Measurements from ENCODE around the gene PUS7L.

PUS7L gene

GRCh38 chr12:43758728-43759563, at the start of gene PUS7L, which contains the start of gene IRAK4:
Gene PUS7L (minus strand): TSS chr12:43758790. CDS start chr12:43755245, 3,545 bp downstream.
Gene IRAK4 (plus strand): TSS chr12:43758951. CDS start chr12:43768112, 9,161 bp downstream.
- H3K4me3 ChIP-seq = peak within 1 kb of the TSS; percentile 83
- H3K9ac ChIP-seq = peak within 1 kb of the TSS; percentile 86
- peaks cover 15% of the 10 kb centered on the region for H3K36me3 ChIP-seq
- H3K9me3 ChIP-seq = no peaks in the 10 kb centered on the region
- H3K4me2 ChIP-seq = peak within 1 kb of the TSS; percentile 86
- H3K4me1 ChIP-seq = peaks cover 43% of the 10 kb centered on the region
- no peaks in the 10 kb centered on the region for H3K27me3 ChIP-seq
- peak within 1 kb of the TSS; percentile 81 for H3K27ac ChIP-seq
- peaks cover 10% of the 10 kb centered on the region; the same call in 1 of the 2 replicates for H4K20me1 ChIP-seq
- TF ChIP-seq Cebpa-rat (IDR thresholded peaks at IDR 0.05) = no peak

- no peak for TF ChIP-seq Cebpa-rat (IDR thresholded peaks at IDR 0.05)
- Histone ChIP-seq H3K36me3 (peaks cover 5% of the 10 kb centered on the region; the same call in 1 of the 2 replicates), H3K4me1 (peaks cover 24% of the 10 kb centered on the region), H3K27ac (no peak overlapping the region), H3K9ac (no peak overlapping the region), H4K20me1 (peaks cover 26% of the 10 kb centered on the region), H3K9me3 (no peaks in the 10 kb centered on the region), H3K4me2 (peak overlapping the region; percentile 72), H3K27me3 (no peaks in the 10 kb centered on the region), H3K4me3 (no peak overlapping the region)
These were observed 48.8 kb upstream of the PUS7L start for GRCh38 chr12:43807386-43807785.

- H3K27ac ChIP-seq = peak overlapping the region; percentile 93
- no peaks in the 10 kb centered on the region for H3K27me3 ChIP-seq
- H4K20me1 ChIP-seq = peaks cover 26% of the 10 kb centered on the region
- H3K9me3 ChIP-seq = no peaks in the 10 kb centered on the region
- peak overlapping the region; percentile 84 for H3K4me3 ChIP-seq
- peak overlapping the region; percentile 72 for H3K4me2 ChIP-seq
- peaks cover 24% of the 10 kb centered on the region for H3K4me1 ChIP-seq
- H3K36me3 ChIP-seq = peaks cover 11% of the 10 kb centered on the region
- peak overlapping the region; percentile 88 for H3K9ac ChIP-seq
- TF ChIP-seq Cebpa-rat (IDR thresholded peaks at IDR 0.05) = no peak
These were observed 48.1 kb upstream of the PUS7L start for GRCh38 chr12:43806737-43807072.

- Histone ChIP-seq H3K9ac (peak within 1 kb of the TSS; percentile 88), H3K9me3 (no peaks in the 10 kb centered on the region), H3K36me3 (peaks cover 16% of the 10 kb centered on the region), H3K27ac (peak within 1 kb of the TSS; percentile 93), H3K4me3 (peak within 1 kb of the TSS; percentile 84), H3K4me2 (peak within 1 kb of the TSS; percentile 80), H3K4me1 (peaks cover 24% of the 10 kb centered on the region), H3K27me3 (no peaks in the 10 kb centered on the region), H4K20me1 (peaks cover 26% of the 10 kb centered on the region)
- TF ChIP-seq Cebpa-rat (IDR thresholded peaks at IDR 0.05) = no peak
These were observed 47.5 kb upstream of the PUS7L start, which contains the start of gene TWF1 for GRCh38 chr12:43805860-43806736. Gene TWF1 (minus strand): TSS chr12:43806317. CDS start chr12:43806245, 72 bp downstream.

- Histone ChIP-seq H3K4me1 (peaks cover 24% of the 10 kb centered on the region), H3K4me2 (peak overlapping the region; percentile 80), H3K27me3 (no peaks in the 10 kb centered on the region), H3K4me3 (peak overlapping the region; percentile 84), H3K27ac (peak overlapping the region; percentile 93), H3K36me3 (peaks cover 24% of the 10 kb centered on the region), H4K20me1 (peaks cover 31% of the 10 kb centered on the region), H3K9me3 (no peaks in the 10 kb centered on the region), H3K9ac (peak overlapping the region; percentile 88)
- TF ChIP-seq Cebpa-rat (IDR thresholded peaks at IDR 0.05) = no peak
These were observed 46.7 kb upstream of the PUS7L start for GRCh38 chr12:43805149-43805859.

- Histone ChIP-seq H3K4me3 (no peak overlapping the region), H4K20me1 (peaks cover 10% of the 10 kb centered on the region; the same call in 1 of the 2 replicates), H3K27ac (no peak overlapping the region), H3K27me3 (no peaks in the 10 kb centered on the region), H3K9me3 (no peaks in the 10 kb centered on the region), H3K36me3 (peaks cover 73% of the 10 kb centered on the region), H3K4me2 (no peak overlapping the region), H3K9ac (no peak overlapping the region), H3K4me1 (peaks cover under 1% of the 10 kb centered on the region; the same call in 1 of the 2 replicates)
- TF ChIP-seq Cebpa-rat (IDR thresholded peaks at IDR 0.05) = no peak
These were observed 39.1 kb upstream of the PUS7L start for GRCh38 chr12:43797561-43798217.

GRCh38 chr12:43795716-43796280, 37.2 kb upstream of the PUS7L start:
- Histone ChIP-seq H4K20me1 (peaks cover 7% of the 10 kb centered on the region; the same call in 1 of the 2 replicates), H3K4me3 (no peak overlapping the region), H3K27ac (no peak overlapping the region), H3K4me2 (no peak overlapping the region), H3K36me3 (peaks cover 62% of the 10 kb centered on the region), H3K4me1 (no peaks in the 10 kb centered on the region), H3K27me3 (no peaks in the 10 kb centered on the region), H3K9me3 (no peaks in the 10 kb centered on the region), H3K9ac (no peak overlapping the region)
- no peak for TF ChIP-seq Cebpa-rat (IDR thresholded peaks at IDR 0.05)

- Histone ChIP-seq H3K4me2 (no peak overlapping the region), H3K4me1 (no peaks in the 10 kb centered on the region), H3K9me3 (no peaks in the 10 kb centered on the region), H3K27me3 (no peaks in the 10 kb centered on the region), H3K9ac (no peak overlapping the region), H3K4me3 (no peak overlapping the region), H4K20me1 (no peaks in the 10 kb centered on the region), H3K36me3 (peaks cover 47% of the 10 kb centered on the region), H3K27ac (no peak overlapping the region)
- no peak for TF ChIP-seq Cebpa-rat (IDR thresholded peaks at IDR 0.05)
These were observed 31.4 kb upstream of the PUS7L start for GRCh38 chr12:43789941-43790340.

Data from BLaER1 (cell line).